D721Med (cell line): ENCODE results near the gene EOMES.

ENCODE experiments used
- DNase-seq: peaks from one replicate; pipeline ENCODE4 v3.0.0; 2011; ENCODE audit warnings: low spot score; ENCODE audit not compliant: insufficient read length
- FAIRE-seq: peaks from 2 replicates; lab custom pipeline; 2011; peaks lifted over from hg19 to GRCh38; lab: Jason Lieb, UNC
- TF ChIP-seq, protein P1 (sequence below): IDR thresholded peaks from 2 replicates; pipeline ENCODE4 v1.5.1; 2012; ENCODE audit warnings: mild to moderate bottlenecking, control low read depth; ENCODE audit not compliant: insufficient read depth; ENCODE audit errors: missing control alignments

The EOMES gene

DNA sequence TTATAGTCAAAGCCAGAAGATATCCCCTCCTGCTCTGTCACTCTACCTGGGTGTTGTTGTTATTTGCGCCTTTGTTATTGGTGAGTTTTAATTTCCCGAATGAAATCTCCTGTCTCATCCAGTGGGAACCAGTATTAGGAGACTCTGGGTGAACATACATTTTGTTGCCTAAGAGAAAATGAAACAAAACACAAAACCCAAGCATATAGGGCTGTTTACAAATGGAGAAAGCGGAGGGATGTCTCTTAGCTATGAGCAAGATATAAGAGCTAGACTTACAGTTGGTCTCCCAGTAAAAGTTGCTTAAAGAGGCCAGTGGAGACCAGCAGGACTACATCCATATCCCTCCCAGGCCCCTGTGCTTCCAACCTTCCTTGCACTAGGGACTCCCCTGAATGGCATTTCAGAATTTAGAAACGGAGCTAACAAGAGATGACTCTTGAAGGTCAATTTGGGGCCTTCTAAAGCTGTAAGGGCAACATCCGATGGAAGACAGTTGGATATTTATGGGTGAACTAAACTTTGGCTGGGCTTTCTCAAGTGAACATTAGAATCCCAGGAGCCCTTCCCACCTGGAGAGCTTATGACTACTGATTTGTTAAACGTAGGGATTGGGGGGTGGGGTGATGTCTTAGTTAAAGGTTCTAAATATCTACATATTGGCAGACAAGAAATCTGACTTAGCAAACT, 2.7 kb downstream of the EOMES start:
- no peak for FAIRE-seq
- no peak for DNase-seq
- TF ChIP-seq, protein P1, sequence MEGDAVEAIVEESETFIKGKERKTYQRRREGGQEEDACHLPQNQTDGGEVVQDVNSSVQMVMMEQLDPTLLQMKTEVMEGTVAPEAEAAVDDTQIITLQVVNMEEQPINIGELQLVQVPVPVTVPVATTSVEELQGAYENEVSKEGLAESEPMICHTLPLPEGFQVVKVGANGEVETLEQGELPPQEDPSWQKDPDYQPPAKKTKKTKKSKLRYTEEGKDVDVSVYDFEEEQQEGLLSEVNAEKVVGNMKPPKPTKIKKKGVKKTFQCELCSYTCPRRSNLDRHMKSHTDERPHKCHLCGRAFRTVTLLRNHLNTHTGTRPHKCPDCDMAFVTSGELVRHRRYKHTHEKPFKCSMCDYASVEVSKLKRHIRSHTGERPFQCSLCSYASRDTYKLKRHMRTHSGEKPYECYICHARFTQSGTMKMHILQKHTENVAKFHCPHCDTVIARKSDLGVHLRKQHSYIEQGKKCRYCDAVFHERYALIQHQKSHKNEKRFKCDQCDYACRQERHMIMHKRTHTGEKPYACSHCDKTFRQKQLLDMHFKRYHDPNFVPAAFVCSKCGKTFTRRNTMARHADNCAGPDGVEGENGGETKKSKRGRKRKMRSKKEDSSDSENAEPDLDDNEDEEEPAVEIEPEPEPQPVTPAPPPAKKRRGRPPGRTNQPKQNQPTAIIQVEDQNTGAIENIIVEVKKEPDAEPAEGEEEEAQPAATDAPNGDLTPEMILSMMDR = no peak

DNA sequence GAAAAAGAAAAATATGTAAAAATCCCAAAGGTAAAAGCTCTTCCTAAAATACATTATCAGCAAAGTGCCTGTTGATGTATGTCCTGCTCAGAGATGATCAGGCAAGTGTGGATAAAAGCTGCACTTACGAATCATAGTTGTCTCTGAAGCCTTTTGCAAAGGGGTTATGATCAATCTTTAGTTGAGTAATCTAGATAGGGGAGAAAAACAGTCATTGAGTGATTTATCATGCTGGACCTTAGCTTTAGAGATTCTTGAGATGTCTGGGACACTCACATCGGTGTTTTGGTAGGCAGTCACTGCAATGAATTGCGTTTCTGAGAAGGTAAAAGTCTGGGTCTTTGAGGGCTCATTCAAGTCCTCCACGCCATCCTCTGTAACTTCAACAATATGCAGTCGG, 3.7 kb downstream of the EOMES start:
- DNase-seq (no peak), FAIRE-seq (no peak)
- TF ChIP-seq, protein P1 = no peak

DNA sequence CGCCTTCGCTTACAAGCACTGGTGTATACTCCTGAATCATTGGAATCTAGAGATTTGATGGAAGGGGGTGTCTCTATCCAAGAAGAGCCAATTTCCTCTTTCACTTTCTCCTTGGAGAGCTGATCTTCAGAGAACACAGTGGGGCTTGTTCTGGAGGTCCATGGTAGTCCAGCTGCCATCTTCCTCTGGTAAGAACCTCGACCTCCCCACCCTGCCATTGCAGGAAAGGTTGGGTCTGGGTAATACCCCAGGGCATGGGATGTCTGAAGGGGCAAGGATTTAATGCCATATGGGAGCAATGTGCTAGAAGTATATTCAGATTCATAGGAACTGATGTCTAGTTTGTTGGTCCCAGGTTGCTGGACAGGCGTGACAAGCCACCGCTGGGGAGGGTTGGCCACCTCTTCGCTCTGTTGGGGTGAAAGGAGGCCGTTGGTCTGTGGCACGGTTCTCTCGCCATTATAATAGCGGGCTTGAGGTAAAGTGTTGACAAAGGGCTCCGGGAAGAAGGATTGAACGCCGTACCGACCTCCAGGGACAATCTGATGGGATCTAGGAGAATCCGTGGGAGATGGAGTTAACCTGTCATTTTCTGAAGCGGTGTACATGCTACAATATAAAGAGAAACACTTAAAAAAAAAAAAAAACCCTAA, 4.8 kb downstream of the EOMES start:
- TF ChIP-seq, protein P1 = no peak
- no peak for FAIRE-seq
- DNase-seq = no peak

DNA sequence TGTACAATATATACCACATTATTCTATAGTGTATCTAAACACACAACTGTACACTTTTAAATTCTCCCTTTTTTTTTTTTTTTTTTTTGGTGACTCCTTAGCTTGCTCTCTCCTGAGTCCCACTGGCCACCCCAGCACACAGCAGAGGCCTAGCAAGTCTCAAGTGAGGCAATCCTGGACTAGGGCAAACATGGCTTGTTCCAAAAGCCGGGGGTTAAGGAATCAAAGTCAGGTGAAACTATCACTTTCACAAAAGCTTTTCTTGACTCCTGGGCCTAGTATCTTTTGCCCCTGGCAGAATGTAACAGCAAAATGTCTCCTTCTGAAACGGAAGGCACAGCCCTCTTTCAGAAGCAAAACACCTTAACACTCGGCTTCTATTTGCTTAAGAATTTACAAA, 5.8 kb downstream of the EOMES start:
- TF ChIP-seq, protein P1 = no peak
- DNase-seq (no peak), FAIRE-seq (no peak)

DNA sequence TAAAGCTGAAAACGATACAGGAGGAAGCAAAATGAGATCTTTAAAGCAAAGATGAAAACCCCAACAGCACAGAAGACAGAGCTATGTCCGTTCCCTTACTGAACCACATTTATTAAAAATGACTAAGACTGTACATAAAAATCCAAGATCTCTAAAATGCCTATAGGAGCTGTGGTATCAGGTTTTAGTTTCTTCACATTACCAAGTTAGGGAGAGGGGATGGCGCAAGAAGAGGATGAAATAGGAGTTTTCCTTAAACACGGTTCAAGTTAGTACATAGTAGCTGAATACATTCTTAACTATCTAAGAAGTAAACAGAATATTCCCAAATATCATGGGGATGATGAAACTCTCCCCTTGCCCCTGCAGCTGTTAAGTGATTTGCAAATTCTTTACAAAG, 6.3 kb downstream of the EOMES start:
- TF ChIP-seq, protein P1 = no peak
- FAIRE-seq = no peak
- DNase-seq = no peak

DNA sequence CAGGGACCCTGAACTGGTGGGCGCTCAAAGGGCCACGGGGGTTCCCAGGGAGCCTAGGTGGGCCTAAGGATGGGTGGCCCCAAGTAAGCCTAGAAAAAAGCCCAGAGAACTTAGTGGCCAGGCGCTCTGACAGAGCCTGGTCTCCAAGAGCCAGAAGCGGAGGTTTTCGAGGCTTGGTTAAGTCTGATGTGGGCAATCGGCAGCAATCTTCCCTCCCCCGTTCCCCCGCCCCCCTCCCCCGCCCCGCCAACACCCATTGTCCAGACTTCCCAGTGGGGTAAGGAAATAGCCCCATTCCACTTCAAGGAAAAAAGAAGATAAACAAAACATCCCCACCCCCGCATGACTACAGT, 6.7 kb downstream of the EOMES start:
- FAIRE-seq (no peak), DNase-seq (no peak)
- TF ChIP-seq, protein P1 = no peak
